DMS 273 (cell line): ENCODE data around the gene TSC22D1.

Experiments
- DNase-seq: peaks from one replicate; lab custom pipeline; 2025; ENCODE audit not compliant: unreplicated experiment; lab: John Stamatoyannopoulos, UW

TSC22D1 gene

DNA sequence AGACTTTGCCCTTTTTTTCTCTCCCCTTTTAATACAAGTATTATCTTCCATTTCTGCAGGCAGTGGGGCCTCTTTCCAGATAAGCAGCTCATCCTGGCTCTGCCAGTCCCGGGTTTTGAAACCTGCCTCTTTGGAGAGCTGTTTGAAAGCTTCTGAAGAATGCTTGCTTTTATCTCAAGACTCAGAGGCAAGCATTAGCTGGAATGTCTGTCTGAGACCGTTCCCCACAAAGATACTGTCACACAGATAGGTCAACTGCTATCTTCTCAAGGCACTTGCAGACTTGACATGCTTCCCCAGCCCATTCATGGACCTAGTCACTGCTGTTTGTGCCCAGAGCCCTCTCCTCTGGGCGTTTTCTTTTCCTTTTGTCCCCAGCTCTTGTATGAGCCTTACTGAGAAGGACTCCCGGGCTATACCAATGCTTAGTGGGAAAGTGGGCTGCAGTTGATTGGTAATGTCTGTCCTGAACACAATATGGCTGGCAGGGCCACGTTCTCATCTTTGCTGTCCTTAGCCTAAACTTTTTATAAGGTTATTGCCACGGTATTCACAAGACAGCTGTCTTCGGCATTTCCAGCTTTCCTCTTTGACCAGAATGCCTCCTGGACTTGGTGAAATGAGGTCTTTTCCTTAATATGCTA, 189.1 kb downstream of the TSC22D1 start:
- no peak for DNase-seq

DNA sequence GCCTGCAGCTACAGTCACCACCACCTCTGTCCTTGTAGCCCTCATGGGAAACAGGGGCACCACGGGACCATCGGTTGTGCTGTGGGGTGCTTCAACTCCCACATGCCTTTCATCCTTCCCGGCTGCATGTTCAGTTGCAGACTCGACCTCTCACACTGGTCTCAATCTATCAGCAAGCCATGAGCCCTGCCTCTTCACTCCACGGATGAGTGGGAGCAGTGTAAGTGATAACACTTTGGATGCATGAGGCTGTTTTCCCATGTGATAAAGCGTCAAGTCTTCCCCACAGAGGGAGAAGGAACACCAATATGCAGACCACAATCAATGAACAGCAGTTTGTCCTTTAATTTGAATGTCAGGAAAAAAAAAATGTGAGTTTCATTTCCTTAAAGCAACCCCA, 190.3 kb downstream of the TSC22D1 start:
- DNase-seq = no peak

DNA sequence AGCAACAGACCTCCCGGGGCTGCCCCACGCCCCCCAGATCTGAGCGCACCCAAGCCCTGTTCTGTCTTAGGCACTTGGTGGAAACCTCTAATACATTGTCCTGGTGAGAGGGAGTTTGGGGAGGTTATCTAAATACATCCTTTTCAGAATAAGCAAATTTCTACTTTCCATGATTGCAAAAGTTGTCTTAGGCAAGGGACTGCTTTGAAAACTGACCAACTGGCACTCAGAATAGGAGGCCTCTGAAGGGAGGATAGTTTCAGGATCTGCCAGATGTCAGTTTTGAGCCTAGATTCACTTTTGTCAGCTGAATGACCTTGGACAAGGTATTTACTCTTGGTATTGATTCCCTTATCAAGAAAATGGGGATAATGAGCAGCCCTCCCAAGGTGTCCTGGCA, 190.7 kb downstream of the TSC22D1 start:
- no peak for DNase-seq

DNA sequence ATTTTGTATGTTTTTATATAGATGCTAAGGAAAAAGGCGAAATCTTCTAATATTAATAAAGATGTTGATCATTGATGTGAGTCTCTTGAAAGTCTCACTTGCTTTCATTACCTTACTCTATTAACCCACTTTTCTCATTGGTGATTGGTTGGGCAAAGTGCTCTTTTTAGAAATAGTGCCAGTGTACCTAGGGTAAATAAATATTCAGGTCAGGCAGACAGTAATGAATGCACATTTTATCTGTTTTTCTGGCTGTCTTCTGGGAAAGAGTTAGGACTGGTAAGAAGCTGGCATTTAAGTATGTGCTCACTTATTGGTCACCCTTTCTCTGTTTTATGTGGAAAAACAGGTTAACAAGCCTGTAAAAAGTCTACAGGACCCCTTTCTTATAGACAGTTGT, 191.4 kb downstream of the TSC22D1 start:
- DNase-seq = no peak

DNA sequence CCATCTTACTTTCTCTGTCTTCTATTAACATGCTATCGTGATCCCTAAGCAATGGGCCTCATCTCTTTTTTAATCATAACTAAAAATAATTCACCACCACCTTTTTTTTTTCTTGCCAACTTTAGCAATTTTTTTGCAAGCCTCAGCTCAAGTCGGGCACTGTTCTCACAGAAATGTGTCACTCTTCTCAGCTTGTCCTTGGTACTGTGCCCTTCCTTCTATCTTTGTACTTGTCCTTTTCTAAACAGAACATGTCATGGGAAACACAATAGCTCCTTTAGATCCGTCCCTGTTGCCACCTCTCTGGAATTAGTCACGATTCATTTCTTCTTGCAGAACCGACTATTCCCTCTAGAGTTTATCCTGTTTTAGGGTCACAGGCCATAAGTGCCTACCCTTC, 192.2 kb downstream of the TSC22D1 start:
- DNase-seq = no peak

DNA sequence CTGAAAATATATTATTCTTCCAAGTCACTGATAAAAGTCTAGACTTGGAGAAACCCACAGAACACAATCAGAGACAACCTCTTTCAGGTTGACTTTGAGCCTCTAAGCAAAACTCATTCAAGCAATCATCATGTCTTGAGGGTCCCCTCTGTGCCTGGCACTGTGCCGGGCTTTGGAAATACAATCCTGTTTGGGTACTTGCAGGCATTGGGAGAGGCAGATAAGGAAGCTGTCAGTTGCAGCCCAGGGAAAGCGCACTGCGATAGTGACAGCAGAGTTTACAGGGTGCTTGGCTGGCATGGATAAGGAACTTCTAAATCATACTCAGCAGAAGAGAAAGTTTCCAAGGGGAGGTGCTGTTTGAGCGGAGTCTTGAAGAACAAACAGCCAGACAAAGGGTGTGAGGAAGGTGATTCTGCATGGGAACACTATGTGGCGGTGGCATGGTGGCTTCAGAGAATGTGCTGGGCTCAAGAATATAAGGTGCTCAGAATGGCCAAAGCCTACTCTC, 193.4 kb downstream of the TSC22D1 start:
- DNase-seq = no peak
